OCI-LY7 (cell line): ENCODE measurements around the gene CAPN14. TPM values are rescaled to one million over a fixed set of nuclear protein-coding genes. Genes with fewer than 3 reads are reported as not detected.

Experiments
- BruUV-seq: library from RNA; stranded (reverse); fragments of 400-500 nt; replicated peaks from 2 replicates; lab custom pipeline; 2021; lab: Mats Ljungman, UMichigan
- CTCF ChIA-PET: fragments of 300-600 bp; sonication (Branson Sonifier 250); formaldehyde crosslinking; loops from one replicate; lab custom pipeline; 2022; ENCODE audit warnings: antibody characterized with exemption; ENCODE audit not compliant: unreplicated experiment; lab: Charles Lee
- POLR2A ChIA-PET: fragments of 300-600 bp; sonication (Branson Sonifier 250); formaldehyde crosslinking; loops from one replicate; lab custom pipeline; 2022; ENCODE audit warnings: antibody characterized with exemption; lab: Charles Lee
- DNase-seq: peaks from one replicate; pipeline ENCODE4 v3.0.0-alpha.2; 2015; ENCODE audit warnings: low spot score
- H2AFZ ChIP-seq: fragments of 200-600 bp; sonication (generic), shearing (Covaris generic); 2 replicates; pipeline ENCODE4 v1.6.1; 2014; ENCODE audit warnings: mild to moderate bottlenecking, antibody characterized with exemption, low read length, moderate library complexity
- H3K27ac ChIP-seq: fragments of 200-600 bp; sonication (generic); 2 replicates; pipeline ENCODE4 v1.5.1; 2014; ENCODE audit warnings: mixed run types, low read depth, mild to moderate bottlenecking, moderate library complexity, low read length, inconsistent platforms; ENCODE audit not compliant: poor library complexity, severe bottlenecking
- H3K36me3 ChIP-seq: fragments of 200-600 bp; sonication (generic); 2 replicates; pipeline ENCODE4 v1.6.1; 2014; ENCODE audit warnings: mild to moderate bottlenecking, antibody characterized with exemption, low read length, moderate library complexity, mixed read lengths; ENCODE audit not compliant: insufficient read depth
- H3K4me1 ChIP-seq: fragments of 200-600 bp; sonication (generic); 2 replicates; pipeline ENCODE4 v1.5.1; 2014; ENCODE audit warnings: mild to moderate bottlenecking, low read length; ENCODE audit not compliant: insufficient read depth, poor library complexity, severe bottlenecking
- H3K4me2 ChIP-seq: fragments of 200-600 bp; sonication (generic); 2 replicates; pipeline ENCODE4 v1.6.1; 2014; ENCODE audit warnings: mild to moderate bottlenecking, low read length
- H3K4me3 ChIP-seq: fragments of 200-600 bp; sonication (generic); 2 replicates; pipeline ENCODE4 v1.5.1; 2014; ENCODE audit warnings: mild to moderate bottlenecking, low read depth, low read length; ENCODE audit not compliant: poor library complexity, severe bottlenecking
- H3K79me2 ChIP-seq: fragments of 200-600 bp; sonication (generic); 2 replicates; pipeline ENCODE4 v1.6.1; 2016; ENCODE audit warnings: low read depth, mild to moderate bottlenecking, low read length, moderate library complexity, mixed read lengths; ENCODE audit not compliant: insufficient read depth
- H3K9me2 ChIP-seq: fragments of 200-600 bp; sonication (generic); 2 replicates; pipeline ENCODE4 v1.6.1; 2016; ENCODE audit warnings: mild to moderate bottlenecking, low read length, mixed read lengths; ENCODE audit not compliant: insufficient read depth
- H3K9me3 ChIP-seq: fragments of 200-600 bp; sonication (generic); 2 replicates; pipeline ENCODE4 v1.6.1; 2014; ENCODE audit warnings: mild to moderate bottlenecking, mixed run types, low read length, mixed read lengths
- H4K20me1 ChIP-seq: fragments of 200-600 bp; sonication (generic); 2 replicates; pipeline ENCODE4 v1.6.1; 2014; ENCODE audit warnings: mild to moderate bottlenecking, antibody characterized with exemption, low read length, moderate library complexity, mixed read lengths; ENCODE audit not compliant: insufficient read depth
- EZH2phosphoT487 ChIP-seq: fragments of 200-600 bp; sonication (generic); IDR thresholded peaks from 2 replicates; pipeline ENCODE4 v1.6.1; 2018; ENCODE audit warnings: low read depth, borderline replicate concordance, mild to moderate bottlenecking, mixed run types, antibody characterized with exemption, low read length, moderate library complexity, mixed read lengths
- intact Hi-C: fragments of 100-400 bp; cut with micrococcal nuclease; formaldehyde crosslinking; loops from one replicate; pipeline ENCODE4 v1.10.0; 2022; ENCODE audit not compliant: unreplicated experiment
- total RNA-seq, 2 experiments: library from RNA; depleted of rRNA in 1 of 2; stranded (reverse); fragments of >200 nt in 1 of 2; shearing (Covaris generic) in 1 of 2; gene quantifications; 2 replicates each; pipeline ENCODE4 v1.2.3, GENCODE V29; 2014 to 2022
- TF ChIP-seq, protein P1 (sequence below): fragments of 200-600 bp; sonication (generic); conservative IDR thresholded peaks from 2 replicates; pipeline ENCODE4 v1.5.1; 2014; ENCODE audit warnings: mild to moderate bottlenecking, antibody characterized with exemption, low read length, moderate library complexity, mixed read lengths

Gene CAPN14
- total RNA-seq, 2 experiments from 2014 or later: 1.4 to 4.0 TPM

DNA sequence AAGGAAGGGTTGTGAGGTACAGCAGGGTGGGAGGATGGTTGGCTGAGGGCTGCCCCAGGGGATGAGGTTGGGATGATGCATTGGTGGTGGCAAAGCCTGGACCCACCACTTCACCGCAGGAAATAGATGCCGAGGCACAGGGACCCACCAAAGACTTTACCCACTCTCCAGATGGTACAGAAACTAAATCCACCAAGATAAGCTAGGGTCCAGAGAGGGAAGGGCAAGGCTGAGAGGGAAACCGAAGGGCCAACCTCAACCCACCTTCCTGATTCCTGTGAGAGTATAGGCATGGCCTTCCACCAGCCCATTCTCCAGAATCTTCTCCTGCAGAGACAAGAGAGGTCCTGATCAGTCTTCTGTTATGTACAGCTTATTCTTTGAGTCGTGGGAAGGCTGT is 18.1 kb downstream of the CAPN14 start:
- intact Hi-C loops: no loop called here
- CTCF ChIA-PET: no interaction called here
- no TSS peak for BruUV-seq
- no peak overlapping the region for H3K4me2 ChIP-seq
- no peak for DNase-seq
- POLR2A ChIA-PET: no interaction called here
- no peaks in the 10 kb centered on the region for H3K9me3 ChIP-seq
- H2AFZ ChIP-seq: no peak overlapping the region
- H4K20me1 ChIP-seq: no peaks in the 10 kb centered on the region
- no peaks in the 10 kb centered on the region for H3K9me2 ChIP-seq
- H3K4me1 ChIP-seq: no peaks in the 10 kb centered on the region
- TF ChIP-seq, protein P1, sequence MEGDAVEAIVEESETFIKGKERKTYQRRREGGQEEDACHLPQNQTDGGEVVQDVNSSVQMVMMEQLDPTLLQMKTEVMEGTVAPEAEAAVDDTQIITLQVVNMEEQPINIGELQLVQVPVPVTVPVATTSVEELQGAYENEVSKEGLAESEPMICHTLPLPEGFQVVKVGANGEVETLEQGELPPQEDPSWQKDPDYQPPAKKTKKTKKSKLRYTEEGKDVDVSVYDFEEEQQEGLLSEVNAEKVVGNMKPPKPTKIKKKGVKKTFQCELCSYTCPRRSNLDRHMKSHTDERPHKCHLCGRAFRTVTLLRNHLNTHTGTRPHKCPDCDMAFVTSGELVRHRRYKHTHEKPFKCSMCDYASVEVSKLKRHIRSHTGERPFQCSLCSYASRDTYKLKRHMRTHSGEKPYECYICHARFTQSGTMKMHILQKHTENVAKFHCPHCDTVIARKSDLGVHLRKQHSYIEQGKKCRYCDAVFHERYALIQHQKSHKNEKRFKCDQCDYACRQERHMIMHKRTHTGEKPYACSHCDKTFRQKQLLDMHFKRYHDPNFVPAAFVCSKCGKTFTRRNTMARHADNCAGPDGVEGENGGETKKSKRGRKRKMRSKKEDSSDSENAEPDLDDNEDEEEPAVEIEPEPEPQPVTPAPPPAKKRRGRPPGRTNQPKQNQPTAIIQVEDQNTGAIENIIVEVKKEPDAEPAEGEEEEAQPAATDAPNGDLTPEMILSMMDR: no peak
- TF ChIP-seq EZH2phosphoT487: no peak
- H3K27ac ChIP-seq: no peak overlapping the region
- no peaks in the 10 kb centered on the region for H3K79me2 ChIP-seq
- H3K36me3 ChIP-seq: no peaks in the 10 kb centered on the region
- H3K4me3 ChIP-seq: no peak overlapping the region

- TF ChIP-seq EZH2phosphoT487: no peak
- TF ChIP-seq, protein P1: no peak
- intact Hi-C loops: no loop called here
Observed at GRCh38 chr2:31197669-31198068, 19.6 kb downstream of the CAPN14 start.

DNA sequence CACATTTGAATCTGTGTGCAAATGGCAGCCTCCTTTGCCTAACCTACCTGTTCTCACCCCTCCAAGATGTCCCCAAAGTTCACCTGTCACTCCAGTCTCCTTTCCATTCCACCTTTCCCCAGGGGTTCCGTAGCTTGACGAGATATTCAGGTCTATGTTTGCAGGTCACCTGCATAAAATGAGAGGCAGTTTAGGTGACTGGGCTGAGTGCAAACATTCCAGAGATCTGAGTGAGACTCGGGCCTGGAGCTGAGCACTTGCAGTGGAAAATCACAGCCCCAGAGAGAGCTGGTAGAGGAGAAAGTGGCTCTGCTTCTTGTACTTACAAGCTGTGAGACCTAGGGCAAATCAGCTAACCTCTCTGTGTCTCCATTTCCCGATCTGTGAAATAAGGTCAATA is 20.1 kb downstream of the CAPN14 start:
- Histone ChIP-seq H3K4me3 (no peak overlapping the region), H3K4me1 (no peaks in the 10 kb centered on the region), H3K9me2 (no peaks in the 10 kb centered on the region), H2AFZ (no peak overlapping the region), H3K27ac (no peak overlapping the region), H3K9me3 (no peaks in the 10 kb centered on the region), H3K79me2 (no peaks in the 10 kb centered on the region), H4K20me1 (no peaks in the 10 kb centered on the region), H3K4me2 (no peak overlapping the region), H3K36me3 (no peaks in the 10 kb centered on the region)
- POLR2A ChIA-PET: no interaction called here
- intact Hi-C loops: no loop called here
- BruUV-seq: no TSS peak
- DNase-seq: no peak
- TF ChIP-seq, protein P1: no peak
- TF ChIP-seq EZH2phosphoT487: no peak
- CTCF ChIA-PET: no interaction called here

More at GRCh38 chr2:31197669-31198068, 19.6 kb downstream of the CAPN14 start:
- Histone ChIP-seq H2AFZ (no peak overlapping the region), H3K4me3 (no peak overlapping the region), H3K9me3 (no peaks in the 10 kb centered on the region), H4K20me1 (no peaks in the 10 kb centered on the region), H3K27ac (no peak overlapping the region), H3K36me3 (no peaks in the 10 kb centered on the region), H3K9me2 (no peaks in the 10 kb centered on the region), H3K79me2 (no peaks in the 10 kb centered on the region), H3K4me2 (no peak overlapping the region), H3K4me1 (no peaks in the 10 kb centered on the region)
- POLR2A ChIA-PET: no interaction called here
- DNase-seq: no peak
- CTCF ChIA-PET: no interaction called here
- BruUV-seq: no TSS peak
